GM10248 (cell line): ENCODE measurements around the gene GIPC3.
"Not testable (repeated sequence)": the region's sequence is repeated elsewhere in the genome, so short reads cannot be mapped to it uniquely, and the experiment has no call there.

ENCODE experiments used
- CTCF ChIA-PET: fragments of 300-600 bp; sonication (Branson Sonifier 250); formaldehyde crosslinking; extraction: SDS; loops from one replicate; lab custom pipeline; 2021; ENCODE audit warnings: antibody characterized with exemption; lab: Yijun Ruan, JAX
- POLR2A ChIA-PET: fragments of 350-650 bp; sonication (Branson Sonifier 250); formaldehyde crosslinking; extraction: SDS; loops from one replicate; lab custom pipeline; 2020; ENCODE audit warnings: antibody characterized with exemption; lab: Yijun Ruan, JAX
- DNase-seq: peaks from one replicate; pipeline ENCODE4 v3.0.0; 2012; ENCODE audit errors: extremely low spot score
- CTCF ChIP-seq: IDR thresholded peaks from 2 replicates; pipeline ENCODE4 v1.5.1; 2012; ENCODE audit warnings: mild to moderate bottlenecking, low read depth; ENCODE audit errors: extremely low read depth, missing control alignments, control extremely low read depth

GIPC3 gene

GRCh38 chr19:3623716-3624115, 38.4 kb downstream of the GIPC3 start:
- TF ChIP-seq CTCF, result no peak
- DNase-seq, result no peak
- ChIA-PET POLR2A (no interaction called here), CTCF (interaction anchor here (0.9 to 2.6 kb wide), 2 partner anchors 15 to 32 kb away, joined by 3 to 8 read pairs; no protein-coding TSS in a partner anchor)

GRCh38 chr19:3625996-3626472, 40.8 kb downstream of the GIPC3 start:
- no peak for TF ChIP-seq CTCF
- CTCF ChIA-PET, result interaction anchor here (1.3 to 2.6 kb wide), 2 partner anchors 18 to 82 kb away, joined by 3 to 8 read pairs; no protein-coding TSS in a partner anchor
- POLR2A ChIA-PET, result interaction anchor here (0.6 kb wide), 1 partner anchor 757 kb away, joined by 4 read pairs; no protein-coding TSS in a partner anchor

DNA sequence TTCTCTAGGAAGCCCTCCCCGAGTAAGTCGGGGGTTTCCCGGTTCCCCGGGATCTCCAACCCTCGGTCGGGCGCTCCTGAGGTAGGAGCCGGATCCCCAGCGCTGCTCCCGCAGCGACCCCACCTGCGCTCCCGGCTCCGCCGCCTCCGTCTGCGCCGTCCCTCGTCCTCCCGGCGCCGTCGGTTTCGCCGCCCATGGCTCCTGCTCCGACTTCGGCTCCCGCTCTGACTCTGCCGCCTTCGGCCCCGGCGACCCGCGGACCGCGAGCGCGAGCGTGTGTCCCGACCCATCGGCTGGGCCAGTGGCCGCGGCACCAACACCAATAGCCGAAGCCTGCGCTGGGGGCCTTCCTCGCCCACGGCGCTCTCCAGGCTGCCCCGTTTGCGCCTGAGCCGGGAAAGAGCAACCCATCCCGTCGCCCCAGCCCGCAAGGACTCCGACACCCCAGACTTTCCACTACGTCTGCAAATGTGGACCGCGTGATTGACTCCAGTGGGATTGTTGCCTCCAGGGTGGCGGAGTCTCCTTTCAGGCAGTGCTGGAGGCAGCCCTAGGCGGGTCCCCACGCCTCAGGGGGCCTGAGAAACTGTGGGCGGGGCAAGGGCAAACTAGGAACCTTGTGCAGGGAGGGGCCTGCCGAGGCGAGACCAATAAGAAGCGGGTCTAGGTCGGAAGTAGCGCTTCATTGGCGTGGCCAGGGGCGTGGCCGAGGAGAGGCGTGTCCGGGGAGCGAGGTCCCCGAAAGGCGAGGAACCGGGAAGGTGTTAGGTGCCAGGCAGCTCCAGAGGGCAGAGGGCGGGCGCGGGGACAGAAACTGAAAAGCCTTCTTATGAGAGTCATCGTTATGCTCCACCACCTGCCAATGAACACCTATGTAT, 41.4 kb downstream of the GIPC3 start, which contains the start of gene CACTIN:
Gene CACTIN, minus strand, starts transcription at position 318 of the 878 bp plus-strand sequence. Its CDS starts 28 bp downstream, at position 290.
- CTCF ChIA-PET, result interaction anchor here (1.9 kb wide), 1 partner anchor 82 kb away, joined by 7 read pairs; no protein-coding TSS in a partner anchor
- no peak for TF ChIP-seq CTCF
- POLR2A ChIA-PET, result interaction anchor here (0.6 kb wide), 1 partner anchor 264 kb away, joined by 3 read pairs; no protein-coding TSS in a partner anchor

More at GRCh38 chr19:3625996-3626472, 40.8 kb downstream of the GIPC3 start:
- no peak for DNase-seq

GRCh38 chr19:3627351-3627723, 42.1 kb downstream of the GIPC3 start:
- no peak for DNase-seq
- TF ChIP-seq CTCF, result no peak
- ChIA-PET POLR2A (interaction anchor here (0.6 kb wide), 1 partner anchor 263 kb away, joined by 3 read pairs; no protein-coding TSS in a partner anchor), CTCF (interaction anchor here (1.6 to 1.9 kb wide), 2 partner anchors 71 to 83 kb away, joined by 3 to 7 read pairs; no protein-coding TSS in a partner anchor)

More for the DNA sequence above, 41.4 kb downstream of the GIPC3 start, which contains the start of gene CACTIN:
- DNase-seq, result peak; percentile 100

DNA sequence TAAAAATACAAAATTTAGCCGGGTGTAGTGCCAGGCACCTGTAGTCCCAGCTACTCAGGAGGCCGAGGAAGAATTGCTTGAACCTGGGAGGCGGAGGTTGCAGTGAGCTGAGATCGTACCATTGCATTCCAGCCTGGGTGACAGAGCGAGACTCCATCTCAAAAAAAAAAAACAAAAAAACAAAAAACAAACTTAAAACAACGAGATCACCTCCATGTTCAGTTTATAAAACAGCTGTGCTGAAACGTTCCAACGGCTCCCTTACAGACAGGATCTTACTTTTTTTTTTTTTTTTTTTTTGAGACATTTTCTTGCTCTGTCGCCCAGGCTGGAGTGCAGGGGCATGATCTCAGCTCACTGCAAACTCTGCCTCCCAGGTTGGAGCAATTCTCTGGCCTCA, 43.5 kb downstream of the GIPC3 start:
- not testable (repeated sequence) for DNase-seq
- CTCF ChIA-PET, result interaction anchor here (1.6 kb wide), 1 partner anchor 72 kb away, joined by 3 read pairs; no protein-coding TSS in a partner anchor
- POLR2A ChIA-PET, result interaction anchor here (0.6 kb wide), 1 partner anchor 72 kb away, joined by 4 read pairs; no protein-coding TSS in a partner anchor

GRCh38 chr19:3631053-3631861, 46.0 kb downstream of the GIPC3 start:
- no peak for TF ChIP-seq CTCF
- ChIA-PET POLR2A (no interaction called here), CTCF (no interaction called here)
- no peak for DNase-seq
